ENCODE measurements around the gene PSMB7. TPM values are rescaled to one million over a fixed set of nuclear protein-coding genes. Genes with fewer than 3 reads are reported as not detected.

Gene PSMB7
- total and polyA plus RNA-seq, 4 donors: 86.1 to 194 (median 149) TPM

DNA sequence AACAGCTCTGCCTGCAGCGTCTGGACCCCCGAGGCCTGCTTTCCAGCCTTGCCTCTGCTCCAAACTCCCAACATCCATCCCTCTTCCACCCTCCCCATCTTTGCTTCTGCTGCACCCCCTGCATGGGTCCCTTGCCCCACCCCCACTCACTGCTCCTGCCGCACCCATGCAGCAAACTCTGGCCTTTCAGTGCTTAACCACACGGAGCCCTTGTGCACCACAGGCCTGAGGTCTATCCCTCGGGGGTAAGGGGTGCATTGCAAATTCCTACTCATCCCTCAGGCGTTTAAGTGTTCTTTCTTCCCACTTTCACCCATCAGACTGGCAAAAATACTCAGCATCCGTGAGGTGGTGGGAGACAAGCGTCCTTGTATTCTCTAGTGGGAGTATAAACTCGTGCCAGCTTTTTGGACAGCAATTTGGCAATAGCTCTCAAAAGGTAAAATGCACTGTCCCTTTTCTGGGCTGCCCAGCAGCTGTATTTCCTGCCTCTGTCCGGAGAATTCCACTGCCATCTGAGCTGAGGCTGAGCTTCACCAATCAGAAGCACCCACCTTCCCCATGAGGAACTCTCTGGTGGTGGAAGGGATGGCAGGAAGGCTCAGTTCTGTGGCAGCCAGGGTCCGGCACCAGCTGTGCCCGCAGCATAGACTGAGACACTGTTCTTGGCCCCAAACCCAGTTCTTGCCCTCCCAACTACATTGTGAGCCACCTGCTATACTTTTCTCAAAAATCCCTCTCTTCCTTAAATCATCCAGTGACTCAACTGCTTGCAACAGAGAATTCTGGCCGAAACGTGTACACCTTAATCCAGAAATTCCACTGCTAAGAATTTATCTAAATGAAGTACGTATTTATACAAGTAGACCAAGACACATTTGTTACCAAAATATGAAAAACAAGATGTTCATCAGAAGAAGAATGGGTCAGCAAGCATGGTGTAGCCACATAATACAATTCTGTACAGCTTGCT, 15.0 kb downstream of the PSMB7 start:
- no peak for ATAC-seq (ENCODE audit: insufficient read depth, low FRiP score)
- no peak for DNase-seq
- H3K9me3 ChIP-seq (ENCODE audit: control insufficient read depth in 4 of 4, insufficient read depth in 3 of 4, low read length in 3 of 4): no peaks in the 10 kb centered on the region
- no peak overlapping the region for H3K9ac ChIP-seq (ENCODE audit: insufficient read depth in 1 of 2, low read length in 2 of 2)
- H3K4me3 ChIP-seq: no peak overlapping the region
- no peak overlapping the region for H3K27ac ChIP-seq (ENCODE audit: low read depth in 1 of 2, low read length in 1 of 2)
- TF ChIP-seq, protein P1, sequence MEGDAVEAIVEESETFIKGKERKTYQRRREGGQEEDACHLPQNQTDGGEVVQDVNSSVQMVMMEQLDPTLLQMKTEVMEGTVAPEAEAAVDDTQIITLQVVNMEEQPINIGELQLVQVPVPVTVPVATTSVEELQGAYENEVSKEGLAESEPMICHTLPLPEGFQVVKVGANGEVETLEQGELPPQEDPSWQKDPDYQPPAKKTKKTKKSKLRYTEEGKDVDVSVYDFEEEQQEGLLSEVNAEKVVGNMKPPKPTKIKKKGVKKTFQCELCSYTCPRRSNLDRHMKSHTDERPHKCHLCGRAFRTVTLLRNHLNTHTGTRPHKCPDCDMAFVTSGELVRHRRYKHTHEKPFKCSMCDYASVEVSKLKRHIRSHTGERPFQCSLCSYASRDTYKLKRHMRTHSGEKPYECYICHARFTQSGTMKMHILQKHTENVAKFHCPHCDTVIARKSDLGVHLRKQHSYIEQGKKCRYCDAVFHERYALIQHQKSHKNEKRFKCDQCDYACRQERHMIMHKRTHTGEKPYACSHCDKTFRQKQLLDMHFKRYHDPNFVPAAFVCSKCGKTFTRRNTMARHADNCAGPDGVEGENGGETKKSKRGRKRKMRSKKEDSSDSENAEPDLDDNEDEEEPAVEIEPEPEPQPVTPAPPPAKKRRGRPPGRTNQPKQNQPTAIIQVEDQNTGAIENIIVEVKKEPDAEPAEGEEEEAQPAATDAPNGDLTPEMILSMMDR (IDR thresholded peaks at IDR 0.05; ENCODE audit: control extremely low read depth, extremely low read depth): no peak
- peaks cover 0 to 26% (median 4%) of the 10 kb centered on the region in 5 donors for H3K4me1 ChIP-seq (ENCODE audit: control insufficient read depth in 5 of 5, insufficient read depth in 5 of 5, low read length in 5 of 5)
- no peaks in the 10 kb centered on the region for H3K27me3 ChIP-seq (ENCODE audit: control insufficient read depth in 3 of 3, insufficient read depth in 3 of 3, low read length in 2 of 3)
- 44 to 61% methylated on average over 15 of the region's 15 CpGs for WGBS, 2 donors
- H3K36me3 ChIP-seq (ENCODE audit: control insufficient read depth in 4 of 4, insufficient read depth in 4 of 4, low read length in 4 of 4): peaks cover 7 to 20% (median 13%) of the 10 kb centered on the region in 4 donors

DNA sequence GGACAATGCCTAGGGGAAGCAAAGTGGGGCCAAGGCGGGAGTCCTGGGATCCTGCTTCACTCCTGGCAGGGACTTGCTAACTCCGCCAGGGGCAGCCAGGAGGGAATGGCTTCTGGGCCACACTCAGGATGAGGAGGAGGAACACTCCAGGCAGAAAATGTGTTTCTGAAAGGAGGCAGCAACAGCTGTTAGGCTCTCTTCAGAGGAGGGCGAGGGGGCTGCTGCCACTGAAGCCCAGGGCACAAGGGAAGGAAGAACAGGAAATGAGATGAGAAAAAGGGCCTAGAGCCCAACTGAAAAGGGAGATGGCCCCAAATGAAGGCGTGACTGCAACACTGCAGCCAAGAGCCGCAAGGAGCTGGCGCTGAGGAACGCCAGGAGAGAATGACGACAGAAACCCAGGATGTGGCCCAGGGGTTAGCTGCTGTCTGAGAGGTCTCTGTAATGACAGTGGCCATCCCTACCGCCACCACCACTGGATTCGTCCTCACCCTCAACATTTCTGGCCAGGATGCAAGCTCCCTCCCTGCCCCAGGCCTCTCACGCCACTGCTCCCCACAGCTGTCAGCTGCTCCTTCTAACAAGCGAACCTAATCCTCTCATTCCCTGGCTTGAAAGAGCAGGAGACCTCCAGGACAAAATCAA, 15.8 kb downstream of the PSMB7 start:
- Histone ChIP-seq H3K27ac (ENCODE audit: low read depth in 1 of 2, low read length in 1 of 2) (no peak overlapping the region), H3K4me1 (ENCODE audit: control insufficient read depth in 5 of 5, insufficient read depth in 5 of 5, low read length in 5 of 5) (peaks cover 0 to 28% (median 4%) of the 10 kb centered on the region in 5 donors), H3K4me3 (no peak overlapping the region), H3K36me3 (ENCODE audit: control insufficient read depth in 4 of 4, insufficient read depth in 4 of 4, low read length in 4 of 4) (peaks cover 3 to 19% (median 11%) of the 10 kb centered on the region in 4 donors), H3K9me3 (ENCODE audit: control insufficient read depth in 4 of 4, insufficient read depth in 3 of 4, low read length in 3 of 4) (no peaks in the 10 kb centered on the region), H3K9ac (ENCODE audit: insufficient read depth in 1 of 2, low read length in 2 of 2) (no peak overlapping the region), H3K27me3 (ENCODE audit: control insufficient read depth in 3 of 3, insufficient read depth in 3 of 3, low read length in 2 of 3) (no peaks in the 10 kb centered on the region)
- no peak for ATAC-seq (ENCODE audit: insufficient read depth, low FRiP score)
- WGBS, 2 donors: 28 to 64% methylated on average over 12 of the region's 12 CpGs
- TF ChIP-seq, protein P1 (IDR thresholded peaks at IDR 0.05; ENCODE audit: control extremely low read depth, extremely low read depth): no peak
- peak; percentile 78 to 88 (median 84) for DNase-seq

DNA sequence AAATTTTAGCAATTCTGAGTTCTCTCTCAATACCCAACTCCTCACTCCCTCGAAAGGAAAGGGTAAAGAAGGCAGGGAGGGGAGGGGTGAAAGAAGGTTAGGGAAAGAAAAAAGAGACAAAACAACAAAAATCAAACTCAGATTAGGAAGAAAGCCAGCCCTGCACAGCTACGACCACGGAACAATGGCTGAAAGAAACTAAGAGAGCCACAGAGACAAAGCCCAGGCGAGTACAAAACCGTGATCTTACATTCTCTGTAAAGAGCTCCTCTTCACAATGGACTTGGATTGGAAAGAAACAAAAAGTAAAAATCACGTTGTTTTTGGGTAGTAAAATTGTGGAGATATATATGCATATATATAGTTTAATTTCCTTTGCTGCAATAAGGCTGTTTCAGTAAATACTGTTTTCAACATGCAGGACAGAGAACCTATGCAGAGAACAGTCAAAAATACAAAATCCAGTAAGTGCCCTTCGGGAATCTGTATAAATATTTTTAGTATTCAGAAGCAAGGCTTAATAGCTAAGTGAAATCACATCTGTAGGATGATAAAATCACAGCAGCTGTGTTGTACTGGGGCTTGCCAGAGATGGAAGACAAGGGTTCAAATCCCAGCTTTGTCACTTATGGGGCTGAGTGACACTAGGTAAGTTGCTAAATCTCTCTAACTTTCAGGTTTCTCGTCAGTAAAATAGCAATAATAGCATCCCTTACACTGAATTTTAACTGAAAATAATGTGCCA, 16.9 kb downstream of the PSMB7 start:
- no peaks in the 10 kb centered on the region for H3K9me3 ChIP-seq (ENCODE audit: control insufficient read depth in 4 of 4, insufficient read depth in 3 of 4, low read length in 3 of 4)
- H3K27ac ChIP-seq (ENCODE audit: low read depth in 1 of 2, low read length in 1 of 2): no peak overlapping the region
- no peak overlapping the region for H3K4me3 ChIP-seq
- WGBS, 2 donors: 73 to 86% methylated on average over 8 of the region's 8 CpGs
- DNase-seq (no peak), ATAC-seq (ENCODE audit: insufficient read depth, low FRiP score) (no peak)
- H3K27me3 ChIP-seq (ENCODE audit: control insufficient read depth in 3 of 3, insufficient read depth in 3 of 3, low read length in 2 of 3): no peaks in the 10 kb centered on the region
- peaks cover 3 to 13% (median 6%) of the 10 kb centered on the region in 4 donors for H3K36me3 ChIP-seq (ENCODE audit: control insufficient read depth in 4 of 4, insufficient read depth in 4 of 4, low read length in 4 of 4)
- H3K9ac ChIP-seq (ENCODE audit: insufficient read depth in 1 of 2, low read length in 2 of 2): no peak overlapping the region
- peaks cover 0 to 38% (median 8%) of the 10 kb centered on the region in 5 donors for H3K4me1 ChIP-seq (ENCODE audit: control insufficient read depth in 5 of 5, insufficient read depth in 5 of 5, low read length in 5 of 5)
- TF ChIP-seq, protein P1 (IDR thresholded peaks at IDR 0.05; ENCODE audit: control extremely low read depth, extremely low read depth): no peak

Measured in lung (tissue), 12 donors.